ENCODE results near the gene BCL2L15.

- TF ChIP-seq POLR2A (IDR thresholded peaks at IDR 0.05; ENCODE audit: low read length) (no peak), GATA1 (IDR thresholded peaks at IDR 0.05; ENCODE audit: low read depth, low read length) (no peak)
Observed at GRCh38 chr1:113928187-113928930, 41.0 kb upstream of the BCL2L15 start.
